Measurements from ENCODE around the gene SH2D3A. TPM values are rescaled to one million over a fixed set of nuclear protein-coding genes. Genes with fewer than 3 reads are reported as not detected.

SH2D3A gene
- total and polyA plus RNA-seq, 12 donors = 0.11 to 1.7 (median 0.41) TPM; not detected in 2

DNA sequence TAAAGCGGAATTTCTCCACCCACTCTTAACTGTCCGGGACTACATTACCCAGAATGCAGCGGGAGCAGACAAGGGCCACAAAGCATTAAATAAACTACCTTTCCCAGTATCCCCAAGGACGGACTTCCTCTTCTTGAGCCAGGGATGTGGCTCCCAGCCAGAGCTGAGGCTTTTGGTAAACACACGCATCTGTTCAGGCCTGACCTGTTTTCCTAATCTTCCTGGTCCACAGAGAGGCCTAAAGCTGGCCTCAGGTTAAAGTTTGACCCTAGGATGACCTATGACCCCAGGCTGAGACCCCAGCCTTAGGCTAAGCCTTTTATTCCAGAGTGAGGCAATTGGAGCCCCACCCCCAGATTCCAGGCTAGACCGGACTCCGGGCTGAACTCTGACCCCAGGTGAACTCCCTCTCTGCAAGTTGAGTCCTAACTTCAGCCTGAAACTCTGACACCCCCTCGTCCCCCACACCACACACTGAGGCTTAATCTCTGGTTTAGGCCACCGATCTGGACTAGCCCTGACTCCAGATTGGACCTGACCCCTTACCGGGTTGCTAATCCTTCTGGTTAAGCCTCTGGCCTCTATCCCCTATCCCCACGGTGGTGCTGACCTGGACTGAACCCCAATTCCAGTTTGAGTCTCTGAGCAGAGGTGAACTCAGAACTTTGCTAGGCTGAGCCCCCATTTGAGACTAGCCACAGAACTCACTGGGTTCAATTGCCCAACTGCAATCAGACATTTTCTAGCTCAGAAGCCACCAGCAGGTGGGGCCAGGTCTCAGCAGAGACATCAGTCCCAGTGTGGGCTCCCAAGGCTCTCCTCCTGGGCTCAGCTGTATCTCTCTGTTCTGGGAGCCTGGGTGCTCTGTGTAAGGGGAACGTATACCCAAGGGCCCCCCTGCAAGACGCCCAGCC is 29.1 kb downstream of the SH2D3A start:
- H3K4me1 ChIP-seq (replicated peaks in 1 of 2) = peaks cover 26 to 41% of the 10 kb centered on the region in 2 donors
- intact Hi-C loops (cut with DNase I) = loop anchor here in 1 of 2 donors (10.0 kb wide), 1 partner anchor 213 kb away; no protein-coding TSS in a partner anchor
- H3K4me3 ChIP-seq = peak overlapping the region in 1 of 4 donors; percentile 89
- WGBS, 4 donors = 11 to 16% (median 14%) methylated on average over 11 to 13 of the region's 13 CpGs
- TF ChIP-seq, protein P1, sequence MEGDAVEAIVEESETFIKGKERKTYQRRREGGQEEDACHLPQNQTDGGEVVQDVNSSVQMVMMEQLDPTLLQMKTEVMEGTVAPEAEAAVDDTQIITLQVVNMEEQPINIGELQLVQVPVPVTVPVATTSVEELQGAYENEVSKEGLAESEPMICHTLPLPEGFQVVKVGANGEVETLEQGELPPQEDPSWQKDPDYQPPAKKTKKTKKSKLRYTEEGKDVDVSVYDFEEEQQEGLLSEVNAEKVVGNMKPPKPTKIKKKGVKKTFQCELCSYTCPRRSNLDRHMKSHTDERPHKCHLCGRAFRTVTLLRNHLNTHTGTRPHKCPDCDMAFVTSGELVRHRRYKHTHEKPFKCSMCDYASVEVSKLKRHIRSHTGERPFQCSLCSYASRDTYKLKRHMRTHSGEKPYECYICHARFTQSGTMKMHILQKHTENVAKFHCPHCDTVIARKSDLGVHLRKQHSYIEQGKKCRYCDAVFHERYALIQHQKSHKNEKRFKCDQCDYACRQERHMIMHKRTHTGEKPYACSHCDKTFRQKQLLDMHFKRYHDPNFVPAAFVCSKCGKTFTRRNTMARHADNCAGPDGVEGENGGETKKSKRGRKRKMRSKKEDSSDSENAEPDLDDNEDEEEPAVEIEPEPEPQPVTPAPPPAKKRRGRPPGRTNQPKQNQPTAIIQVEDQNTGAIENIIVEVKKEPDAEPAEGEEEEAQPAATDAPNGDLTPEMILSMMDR (IDR thresholded peaks at IDR 0.05) = peak; percentile 36 to 77 (median 73)
- no peak for TF ChIP-seq POLR2A (IDR thresholded peaks at IDR 0.05)
- peak overlapping the region; percentile 35 to 92 (median 90) for H3K27ac ChIP-seq
- H3K27me3 ChIP-seq = no peaks in the 10 kb centered on the region
- peak; percentile 72 to 99 (median 98) for DNase-seq
- no peaks in the 10 kb centered on the region for H3K9me3 ChIP-seq (replicated peaks in 1 of 3)
- H3K36me3 ChIP-seq (replicated peaks in 1 of 2) = peaks cover 0 to 8% of the 10 kb centered on the region in 2 donors

DNA sequence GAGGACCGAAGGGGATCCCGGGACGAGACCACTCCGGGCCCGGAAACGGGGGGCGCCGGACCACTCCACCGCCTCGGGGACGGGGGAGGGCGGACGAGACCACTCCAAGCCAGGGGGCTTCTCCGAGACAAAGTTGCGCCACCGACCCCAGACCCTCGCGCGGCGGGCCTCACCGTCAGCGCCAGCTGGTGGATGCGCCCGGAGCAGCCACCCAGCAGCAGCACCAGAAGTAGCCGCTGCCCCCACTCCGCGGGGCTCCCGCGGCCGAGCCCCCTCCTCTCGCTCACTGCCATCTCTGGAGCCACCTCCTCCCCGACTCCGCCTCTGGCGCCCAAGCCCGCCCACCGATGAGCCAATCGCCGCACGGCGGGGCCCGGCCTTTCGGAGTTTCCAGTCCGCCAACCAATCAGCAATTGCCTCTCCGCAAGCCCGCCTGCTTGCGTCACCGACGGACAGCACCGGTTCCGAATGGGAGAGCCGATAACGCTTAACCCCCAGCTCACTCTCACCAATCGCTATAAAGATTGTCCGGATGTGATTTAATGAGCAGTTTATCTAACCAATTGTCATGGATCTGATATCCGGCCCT is 29.9 kb downstream of the SH2D3A start, which contains the start of gene GPR108:
Gene GPR108, minus strand, starts transcription at position 297 of the 589 bp plus-strand sequence. Its CDS starts 4 bp downstream, at position 293.
- H3K27me3 ChIP-seq = no peaks in the 10 kb centered on the region
- H3K9me3 ChIP-seq (replicated peaks in 1 of 3) = no peaks in the 10 kb centered on the region
- intact Hi-C loops (cut with DNase I) = loop anchor here in 1 of 2 donors (10.0 kb wide), 1 partner anchor 213 kb away; no protein-coding TSS in a partner anchor
- peak within 1 kb of the TSS; percentile 90 to 98 (median 91) for H3K27ac ChIP-seq
- H3K4me1 ChIP-seq (replicated peaks in 1 of 2) = peaks cover 26 to 41% of the 10 kb centered on the region in 2 donors
- H3K36me3 ChIP-seq (replicated peaks in 1 of 2) = peaks cover 0 to 10% of the 10 kb centered on the region in 2 donors
- peak; percentile 99 to 100 (median 100) for DNase-seq
- TF ChIP-seq, protein P1 (IDR thresholded peaks at IDR 0.05) = peak in 1 of 6 experiments; percentile 10
- TF ChIP-seq POLR2A (IDR thresholded peaks at IDR 0.05) = peak; percentile 49 to 63
- WGBS, 4 donors = 0% methylated on average over 2 to 55 of the region's 55 CpGs
- peak within 1 kb of the TSS; percentile 50 to 96 (median 80) for H3K4me3 ChIP-seq

DNA sequence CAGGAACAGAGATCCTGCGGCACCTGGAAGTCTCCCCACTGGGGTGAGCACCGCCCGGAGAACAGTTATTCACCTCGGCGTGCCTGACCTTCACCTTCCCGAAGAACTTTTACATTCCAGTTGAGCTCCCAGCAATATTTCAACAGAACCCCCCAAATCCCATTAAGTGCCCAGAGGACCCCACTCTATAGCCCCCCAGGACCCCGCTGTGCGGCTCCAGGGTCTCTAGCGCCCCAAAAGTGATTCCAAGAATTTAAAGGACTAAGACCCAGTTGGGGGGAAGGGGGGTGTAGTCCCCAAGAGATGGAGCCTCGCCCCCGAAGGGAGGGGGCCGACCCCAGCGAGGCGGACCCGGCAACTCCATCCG is 30.3 kb downstream of the SH2D3A start:
- H3K4me1 ChIP-seq (replicated peaks in 1 of 2) = peaks cover 26 to 38% of the 10 kb centered on the region in 2 donors
- peak overlapping the region; percentile 85 to 98 (median 90) for H3K27ac ChIP-seq
- intact Hi-C loops (cut with DNase I) = loop anchor here in 1 of 2 donors (10.0 kb wide), 1 partner anchor 212 kb away; no protein-coding TSS in a partner anchor

More for the DNA sequence above, 30.3 kb downstream of the SH2D3A start:
- peak overlapping the region; percentile 50 to 96 (median 80) for H3K4me3 ChIP-seq
- DNase-seq = peak in 2 of 7 donors; percentile 46 to 51
- TF ChIP-seq POLR2A (IDR thresholded peaks at IDR 0.05) = no peak
- TF ChIP-seq, protein P1 (IDR thresholded peaks at IDR 0.05) = peak in 1 of 6 experiments; percentile 45
- peaks cover 0 to 15% of the 10 kb centered on the region in 2 donors for H3K36me3 ChIP-seq (replicated peaks in 1 of 2)
- H3K27me3 ChIP-seq = no peaks in the 10 kb centered on the region
- WGBS, 4 donors = 0 to 1% (median 0%) methylated on average over 11 to 16 of the region's 16 CpGs
- no peaks in the 10 kb centered on the region for H3K9me3 ChIP-seq (replicated peaks in 1 of 3)

All from adrenal gland (tissue), 12 donors.